Measurements from ENCODE around the gene CCDC149.

Gene CCDC149

GRCh38 chr4:24771241-24771640 is 141.6 kb downstream of the CCDC149 start:
- no peak for DNase-seq

GRCh38 chr4:24770667-24771066 is 142.2 kb downstream of the CCDC149 start:
- DNase-seq, result no peak

GRCh38 chr4:24770032-24770584 is 142.7 kb downstream of the CCDC149 start:
- DNase-seq, result no peak

GRCh38 chr4:24769571-24769970 is 143.3 kb downstream of the CCDC149 start:
- DNase-seq, result no peak

GRCh38 chr4:24768604-24769003 is 144.2 kb downstream of the CCDC149 start:
- no peak for DNase-seq

- no peak for DNase-seq
Measured at GRCh38 chr4:24768006-24768405, 144.8 kb downstream of the CCDC149 start.

- DNase-seq, result no peak
Measured at GRCh38 chr4:24765376-24765988, 147.4 kb downstream of the CCDC149 start.

- no peak for DNase-seq
Measured at GRCh38 chr4:24764345-24764744, 148.5 kb downstream of the CCDC149 start.

GRCh38 chr4:24763631-24764297 is 149.1 kb downstream of the CCDC149 start:
- DNase-seq, result no peak
